Measurements from ENCODE around the gene LZTS2. TPM values are rescaled to one million over a fixed set of nuclear protein-coding genes. Genes with fewer than 3 reads are reported as not detected.

The LZTS2 gene
- total RNA-seq, 4 donors from 2014 or later, result 81.4 to 134 (median 98.7) TPM

DNA sequence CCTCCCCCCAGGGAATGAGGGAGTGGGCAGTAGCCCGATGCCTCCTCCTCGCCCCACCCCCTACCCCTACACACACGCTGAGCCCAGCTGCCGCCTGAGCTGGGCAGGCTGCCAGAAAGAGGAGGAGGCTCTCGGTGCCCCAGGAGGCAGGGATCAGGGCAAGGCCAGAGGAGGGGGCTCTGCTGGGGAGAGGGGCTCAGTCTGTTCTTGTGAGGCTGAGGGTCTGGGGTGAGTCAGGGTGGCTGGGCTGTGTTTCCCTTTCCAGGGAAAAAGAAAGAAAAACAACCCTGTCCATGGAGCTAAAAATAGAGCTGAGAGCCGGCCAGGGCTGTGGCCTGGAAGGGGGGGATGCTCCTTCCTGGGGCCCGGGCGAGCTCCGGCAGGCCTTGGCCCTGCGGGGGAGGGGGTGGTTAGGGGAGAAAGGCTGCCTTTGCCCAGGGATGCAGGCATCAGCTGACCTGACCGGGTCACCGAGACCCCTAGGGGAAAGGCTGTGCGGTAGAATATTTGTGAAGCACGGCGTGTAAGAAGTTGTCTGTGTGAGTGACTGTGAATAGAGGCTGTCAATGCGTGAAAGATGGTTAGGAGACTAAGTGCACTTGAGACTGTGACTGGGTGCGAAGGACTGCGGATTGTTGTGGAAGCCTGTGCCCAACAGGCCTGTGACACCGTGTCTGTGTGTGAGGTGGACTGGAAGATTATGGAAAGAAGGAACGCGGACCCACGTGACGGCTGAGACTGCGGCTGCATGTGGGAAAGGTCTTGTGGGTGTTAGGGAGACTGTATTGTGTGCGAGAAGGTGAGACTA, 1.2 kb upstream of the LZTS2 start:
- TF ChIP-seq POLR2A (IDR thresholded peaks at IDR 0.05) (no peak), EP300 (IDR thresholded peaks at IDR 0.05) (peak in 1 of 2 donors; percentile 40)
- H3K4me3 ChIP-seq, result peak overlapping the region; percentile 60 to 98 (median 93)
- peaks cover 3 to 68% (median 25%) of the 10 kb centered on the region in 4 donors for H3K4me1 ChIP-seq
- H3K9me3 ChIP-seq, result no peaks in the 10 kb centered on the region
- H3K36me3 ChIP-seq, result peaks cover 0 to 15% (median 0%) of the 10 kb centered on the region in 3 donors
- 0 to 1% methylated on average over 25 of the region's 25 CpGs for WGBS, 2 donors
- H3K27me3 ChIP-seq, result no peaks in the 10 kb centered on the region
- peak; percentile 70 to 79 for DNase-seq (ENCODE audit: low spot score in 2 of 2)
- peak overlapping the region; percentile 100 for H3K27ac ChIP-seq

DNA sequence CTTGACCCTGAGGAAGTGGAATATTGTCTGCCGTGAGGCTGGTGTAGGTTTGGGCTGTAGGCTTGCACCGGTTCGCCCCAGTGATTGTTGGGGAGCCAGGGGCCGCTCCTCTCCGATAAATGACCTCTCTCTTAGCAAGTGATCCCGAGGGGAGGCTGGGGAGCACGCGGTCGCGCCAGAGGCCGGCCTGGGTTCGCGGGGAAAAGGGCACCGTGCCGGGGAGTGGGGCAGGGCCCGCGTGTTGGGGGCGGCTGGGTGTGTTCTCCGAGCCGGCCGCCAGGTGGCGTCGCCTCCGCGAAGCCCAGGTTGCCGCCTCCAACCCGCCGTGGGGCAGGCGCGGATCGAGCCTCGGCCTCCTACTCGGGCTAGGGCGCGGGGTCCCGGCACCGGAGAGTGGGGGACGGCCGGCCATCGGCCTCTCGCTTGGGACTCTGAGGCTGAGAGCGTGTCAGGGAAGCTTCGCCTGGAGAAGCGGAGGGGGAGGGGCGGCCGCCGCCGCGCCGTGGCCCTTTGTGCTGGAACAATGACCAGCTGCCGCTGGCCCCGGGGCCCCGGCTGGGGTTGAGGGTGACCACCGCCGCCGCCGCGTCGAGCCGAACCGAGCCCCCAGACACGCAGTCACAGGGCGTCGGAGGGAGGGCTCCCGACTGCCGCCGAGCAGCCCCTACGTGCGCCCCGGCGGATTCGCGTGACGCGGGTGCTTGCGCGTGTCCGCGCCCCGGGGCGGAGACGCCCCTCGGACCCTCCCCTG, 442 bp upstream of the LZTS2 start:
- Histone ChIP-seq H3K27ac (peak overlapping the region; percentile 100), H3K4me1 (peaks cover 3 to 72% (median 25%) of the 10 kb centered on the region in 4 donors), H3K4me3 (peak overlapping the region; percentile 60 to 98 (median 93)), H3K9me3 (no peaks in the 10 kb centered on the region), H3K27me3 (no peaks in the 10 kb centered on the region), H3K36me3 (peaks cover 0 to 19% (median 0%) of the 10 kb centered on the region in 3 donors)
- TF ChIP-seq EP300 (IDR thresholded peaks at IDR 0.05) (peak in 1 of 2 donors; percentile 95), POLR2A (IDR thresholded peaks at IDR 0.05) (peak; percentile 90 to 98)
- TF ChIP-seq, protein P1, sequence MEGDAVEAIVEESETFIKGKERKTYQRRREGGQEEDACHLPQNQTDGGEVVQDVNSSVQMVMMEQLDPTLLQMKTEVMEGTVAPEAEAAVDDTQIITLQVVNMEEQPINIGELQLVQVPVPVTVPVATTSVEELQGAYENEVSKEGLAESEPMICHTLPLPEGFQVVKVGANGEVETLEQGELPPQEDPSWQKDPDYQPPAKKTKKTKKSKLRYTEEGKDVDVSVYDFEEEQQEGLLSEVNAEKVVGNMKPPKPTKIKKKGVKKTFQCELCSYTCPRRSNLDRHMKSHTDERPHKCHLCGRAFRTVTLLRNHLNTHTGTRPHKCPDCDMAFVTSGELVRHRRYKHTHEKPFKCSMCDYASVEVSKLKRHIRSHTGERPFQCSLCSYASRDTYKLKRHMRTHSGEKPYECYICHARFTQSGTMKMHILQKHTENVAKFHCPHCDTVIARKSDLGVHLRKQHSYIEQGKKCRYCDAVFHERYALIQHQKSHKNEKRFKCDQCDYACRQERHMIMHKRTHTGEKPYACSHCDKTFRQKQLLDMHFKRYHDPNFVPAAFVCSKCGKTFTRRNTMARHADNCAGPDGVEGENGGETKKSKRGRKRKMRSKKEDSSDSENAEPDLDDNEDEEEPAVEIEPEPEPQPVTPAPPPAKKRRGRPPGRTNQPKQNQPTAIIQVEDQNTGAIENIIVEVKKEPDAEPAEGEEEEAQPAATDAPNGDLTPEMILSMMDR (IDR thresholded peaks at IDR 0.05), result peak; percentile 94 to 100 (median 98)
- WGBS, 2 donors, result 0 to 1% methylated on average over 30 to 69 of the region's 83 CpGs
- DNase-seq (ENCODE audit: low spot score in 2 of 2), result peak; percentile 72

DNA sequence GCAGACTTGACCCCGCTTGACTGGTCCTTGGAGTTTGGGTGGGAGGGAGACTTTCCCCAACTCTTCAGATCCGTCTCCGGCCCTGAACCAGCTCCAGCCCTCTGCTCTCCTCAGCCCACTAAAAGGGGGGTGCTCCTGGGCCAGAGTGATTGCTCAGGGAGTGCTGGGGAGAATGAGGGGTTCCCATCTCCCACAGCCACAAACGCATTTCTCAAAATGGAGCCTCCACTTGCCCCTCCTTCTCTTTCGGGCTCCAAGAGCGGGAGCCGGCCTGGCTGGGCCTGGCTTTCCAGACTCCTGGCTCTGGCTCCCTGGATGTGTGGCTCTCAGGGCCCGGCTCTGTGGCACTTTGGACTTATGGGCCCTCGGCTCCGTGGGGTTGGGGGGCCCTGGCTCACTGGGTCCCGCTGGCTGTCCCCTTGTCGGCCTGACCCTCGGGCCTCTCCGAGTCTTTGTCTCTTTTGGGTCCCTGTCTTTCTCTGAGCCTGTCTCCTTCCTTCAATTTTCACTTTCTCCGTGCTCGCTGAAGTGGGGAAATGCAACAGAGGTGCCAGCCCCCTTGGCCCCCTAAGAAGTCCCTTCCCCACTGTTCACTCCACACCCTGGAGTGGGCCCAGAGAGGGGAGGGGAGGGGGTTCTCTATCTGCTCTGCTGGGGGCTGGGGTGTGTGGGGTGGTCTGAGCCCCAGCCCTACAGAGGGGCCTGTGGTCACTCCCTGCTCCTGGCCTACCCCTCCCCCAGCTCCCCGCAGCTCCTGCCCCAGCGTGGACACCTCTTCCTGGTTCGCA, 713 bp downstream of the LZTS2 start:
- H3K9me3 ChIP-seq, result no peaks in the 10 kb centered on the region
- H3K36me3 ChIP-seq, result peaks cover 0 to 30% (median 0%) of the 10 kb centered on the region in 3 donors
- no peak for TF ChIP-seq POLR2A (IDR thresholded peaks at IDR 0.05)
- TF ChIP-seq, protein P1 (IDR thresholded peaks at IDR 0.05), result no peak
- TF ChIP-seq EP300 (IDR thresholded peaks at IDR 0.05), result peak in 1 of 2 donors; percentile 30
- H3K27ac ChIP-seq, result peak overlapping the region; percentile 100
- peak overlapping the region; percentile 54 to 98 (median 76) for H3K4me3 ChIP-seq
- WGBS, 2 donors, result 3% methylated on average over 10 to 17 of the region's 19 CpGs
- H3K4me1 ChIP-seq, result peaks cover 3 to 67% (median 25%) of the 10 kb centered on the region in 4 donors
- peak in 1 of 2 donors; percentile 33 for DNase-seq (ENCODE audit: low spot score in 2 of 2)
- no peaks in the 10 kb centered on the region for H3K27me3 ChIP-seq

DNA sequence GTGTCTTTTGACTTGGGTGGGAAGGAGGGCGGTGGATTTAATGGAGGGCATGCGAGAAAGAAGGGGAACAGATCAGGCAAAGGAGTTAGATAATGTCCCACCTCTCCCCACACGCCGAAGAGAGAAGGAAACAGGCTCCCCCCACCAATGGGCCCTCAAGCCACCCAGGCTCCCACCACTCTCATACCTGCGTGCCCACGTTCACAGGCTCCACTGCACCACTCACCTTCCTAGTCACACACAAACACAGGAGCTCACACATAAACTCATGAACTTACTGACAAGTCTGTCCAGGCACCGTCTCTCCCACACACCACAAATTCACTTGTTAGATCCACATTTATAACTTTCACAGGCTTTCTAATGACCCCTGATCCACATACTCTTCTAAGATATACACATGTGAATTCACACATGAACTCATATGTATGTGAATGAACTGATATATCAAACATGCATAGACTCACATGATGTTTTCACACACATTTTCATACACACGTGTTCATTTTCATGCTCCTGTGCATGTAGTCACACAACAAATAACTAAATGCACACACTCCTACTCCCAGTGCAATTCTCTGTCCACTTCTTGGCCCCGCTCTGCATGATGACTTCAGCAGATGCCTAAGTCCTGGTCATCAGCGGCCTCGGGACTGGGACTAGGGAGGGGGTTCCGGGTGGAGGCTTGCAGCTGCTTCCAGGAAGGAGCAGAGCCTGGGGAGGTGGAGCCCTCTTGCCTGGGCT, 1.5 kb downstream of the LZTS2 start:
- H3K9me3 ChIP-seq, result no peaks in the 10 kb centered on the region
- no peaks in the 10 kb centered on the region for H3K27me3 ChIP-seq
- peak; percentile 86 to 93 for DNase-seq (ENCODE audit: low spot score in 2 of 2)
- peak overlapping the region; percentile 54 to 98 (median 76) for H3K4me3 ChIP-seq
- WGBS, 2 donors, result 21 to 23% methylated on average over 12 of the region's 12 CpGs
- peak overlapping the region; percentile 100 for H3K27ac ChIP-seq
- H3K36me3 ChIP-seq, result peaks cover 0 to 38% (median 4%) of the 10 kb centered on the region in 3 donors
- TF ChIP-seq, protein P1 (IDR thresholded peaks at IDR 0.05), result peak in 1 of 5 experiments; percentile 21
- peak; percentile 78 to 81 for TF ChIP-seq POLR2A (IDR thresholded peaks at IDR 0.05)
- peak; percentile 54 to 97 for TF ChIP-seq EP300 (IDR thresholded peaks at IDR 0.05)
- peaks cover 3 to 66% (median 25%) of the 10 kb centered on the region in 4 donors for H3K4me1 ChIP-seq

Data from tibial nerve (tissue), 4 donors.